Endothelial cell of umbilical vein (primary cell): ENCODE results near the gene PHC2. TPM values are rescaled to one million over a fixed set of nuclear protein-coding genes. Genes with fewer than 3 reads are reported as not detected.
A peak's percentile ranks its signal among the peaks of the same experiment; 100 is the strongest.

Experiments
- BruUV-seq: library from RNA; stranded (reverse); fragments of 400-500 nt; replicated peaks from 2 replicates; lab custom pipeline; 2021; lab: Mats Ljungman, UMichigan
- CTCF ChIA-PET: fragments of 300-600, 350-600 bp; sonication (Branson Sonifier 250); formaldehyde crosslinking; loops from one replicate; lab custom pipeline; 2021; ENCODE audit warnings: antibody characterized with exemption, inconsistent platforms; lab: Charles Lee
- POLR2A ChIA-PET: fragments of 300-600, 350-600 bp; sonication (Branson Sonifier 250); formaldehyde crosslinking; loops from one replicate; lab custom pipeline; 2021; ENCODE audit warnings: antibody characterized with exemption, inconsistent platforms; lab: Charles Lee
- DNase-seq: peaks from one replicate; pipeline ENCODE4 v3.0.0-alpha.2; 2011; ENCODE audit warnings: low read depth, low spot score
- FAIRE-seq: peaks from 2 replicates; lab custom pipeline; 2011; peaks lifted over from hg19 to GRCh38; lab: Jason Lieb, UNC
- H2AFZ ChIP-seq: 2 replicates; pipeline ENCODE4 v1.6.0; 2012; ENCODE audit warnings: low read depth, low read length, control low read depth, inconsistent platforms
- H3K27ac ChIP-seq: 2 replicates; pipeline ENCODE4 v1.5.1; 2011; ENCODE audit warnings: low read depth, mild to moderate bottlenecking, control low read depth, low read length, moderate library complexity; ENCODE audit not compliant: insufficient read depth
- H3K27me3 ChIP-seq, 2 experiments: 2 replicates each; pipeline versions ENCODE4 v1.6.0 to v1.6.1; 2011; ENCODE audit warnings: low read length in 2 of 2, mixed read lengths in 1 of 2; ENCODE audit not compliant: control insufficient read depth in 2 of 2, insufficient read depth in 2 of 2
- H3K36me3 ChIP-seq, 2 experiments: 2 replicates in 1 of 2; 3 replicates in 1 of 2; pipeline ENCODE4 v1.5.1; 2011; ENCODE audit warnings: low read length in 2 of 2, mild to moderate bottlenecking in 1 of 2, moderate library complexity in 1 of 2; ENCODE audit not compliant: control insufficient read depth in 2 of 2, insufficient read depth in 2 of 2; ENCODE audit errors: extremely low read depth in 1 of 2
- H3K4me1 ChIP-seq: 3 replicates; pipeline ENCODE4 v1.5.1; 2011; ENCODE audit warnings: mild to moderate bottlenecking, low read length; ENCODE audit not compliant: control insufficient read depth, insufficient read depth; ENCODE audit errors: extremely low read depth
- H3K4me2 ChIP-seq: 2 replicates; pipeline ENCODE4 v1.6.1; 2011; ENCODE audit warnings: low read length, control low read depth, mixed read lengths; ENCODE audit not compliant: insufficient read depth
- H3K4me3 ChIP-seq, 3 experiments: fragments of 200-600 bp in 1 of 3; sonication (generic), shearing (Covaris generic) in 1 of 3; replicated peaks in 1 of 3; 2 replicates each; pipeline ENCODE4 v1.5.1; 2011 to 2016; ENCODE audit warnings: control low read depth in 3 of 3, low read length in 3 of 3, mild to moderate bottlenecking in 2 of 3, inconsistent platforms in 1 of 3, low read depth in 1 of 3, moderate library complexity in 1 of 3; ENCODE audit not compliant: insufficient read depth in 1 of 3
- H3K79me2 ChIP-seq: 2 replicates; pipeline ENCODE4 v1.6.0; 2012; ENCODE audit warnings: low read length, inconsistent platforms; ENCODE audit not compliant: control insufficient read depth, insufficient read depth
- H3K9ac ChIP-seq: replicated peaks from 2 replicates; pipeline ENCODE3; 2011; ENCODE audit warnings: low read length, control low read depth; ENCODE audit not compliant: insufficient read depth; ENCODE audit errors: extremely low read depth
- H3K9me1 ChIP-seq: replicated peaks from 3 replicates; pipeline ENCODE4 v1.6.0; 2011; ENCODE audit warnings: mild to moderate bottlenecking, low read length; ENCODE audit not compliant: control insufficient read depth, insufficient read depth; ENCODE audit errors: extremely low read depth
- H3K9me3 ChIP-seq: replicated peaks from 2 replicates; pipeline ENCODE4 v1.5.1; 2012; ENCODE audit warnings: low read length, inconsistent platforms; ENCODE audit not compliant: control insufficient read depth, insufficient read depth
- H4K20me1 ChIP-seq: replicated peaks from 2 replicates; pipeline ENCODE3; 2011; ENCODE audit warnings: mild to moderate bottlenecking, low read length; ENCODE audit not compliant: control insufficient read depth, insufficient read depth; ENCODE audit errors: extremely low read depth
- EZH2 ChIP-seq: IDR thresholded peaks from 2 replicates; pipeline ENCODE4 v1.6.1; 2012; ENCODE audit warnings: borderline replicate concordance, low read depth, mild to moderate bottlenecking, moderate library complexity, low read length, inconsistent platforms; ENCODE audit not compliant: severe bottlenecking
- FOS ChIP-seq: IDR thresholded peaks from 2 replicates; pipeline ENCODE4 v1.6.1; 2011; ENCODE audit warnings: mild to moderate bottlenecking, low read length, moderate library complexity, borderline replicate concordance; ENCODE audit not compliant: insufficient read depth
- GATA2 ChIP-seq: IDR thresholded peaks from 2 replicates; pipeline ENCODE4 v1.7.0; 2011; ENCODE audit warnings: low read depth, mild to moderate bottlenecking, moderate library complexity, mixed read lengths, low read length; ENCODE audit not compliant: insufficient read length, insufficient read depth
- JUN ChIP-seq: IDR thresholded peaks from 2 replicates; pipeline ENCODE4 v1.6.1; 2011; ENCODE audit warnings: borderline replicate concordance, low read depth; ENCODE audit not compliant: insufficient read length, insufficient read depth
- MAX ChIP-seq: IDR thresholded peaks from 2 replicates; pipeline ENCODE4 v1.6.1; 2011; ENCODE audit not compliant: insufficient read depth, insufficient read length
- MYC ChIP-seq: IDR thresholded peaks from one replicate; pipeline ENCODE4 v1.6.1; 2011; ENCODE audit warnings: mild to moderate bottlenecking, low read depth, low read length
- POLR2A ChIP-seq: IDR thresholded peaks from 2 replicates; pipeline ENCODE4 v1.6.1; 2012; ENCODE audit warnings: low read depth, mild to moderate bottlenecking, control low read depth, low read length
- POLR2AphosphoS5 ChIP-seq: IDR thresholded peaks from 2 replicates; pipeline ENCODE4 v1.6.1; 2012; ENCODE audit warnings: low read depth, mild to moderate bottlenecking, control low read depth, low read length, moderate library complexity; ENCODE audit not compliant: insufficient read depth
- dilution Hi-C: fragments of 300-500 bp; cut with MboI; formaldehyde crosslinking; loops from one replicate; pipeline ENCODE4 v1.15.0; 2019; ENCODE audit warnings: low sequenced_read_pairs; ENCODE audit not compliant: extremely low pct_ligation_motif_present
- intact Hi-C: fragments of 100-400 bp; cut with micrococcal nuclease; formaldehyde crosslinking; loops from one replicate; pipeline ENCODE4 v1.10.0; 2022
- polyA plus RNA-seq, 4 experiments: library from polyadenylated mRNA; depleted of rRNA in 3 of 4; stranded (reverse) in 3 of 4; unstranded in 1 of 4; fragments of >200 nt; gene quantifications; 2 replicates each; pipeline versions ENCODE4 v1.2.1 to v1.2.3, GENCODE V29; 2011 to 2012; ENCODE audit warnings: missing spikeins in 1 of 4
- total RNA-seq: library from RNA; stranded (reverse); gene quantifications from 2 replicates; pipeline ENCODE4 v1.2.3, GENCODE V29; 2021
- TF ChIP-seq, protein P1 (sequence below), 2 donors: IDR thresholded peaks; 1 replicate in 1 of 2; 2 replicates in 1 of 2; pipeline ENCODE4 v1.5.1; 2011; ENCODE audit warnings: low read length in 2 of 2, mild to moderate bottlenecking in 2 of 2, moderate library complexity in 2 of 2, control low read depth in 1 of 2, inconsistent platforms in 1 of 2, low read depth in 1 of 2; ENCODE audit not compliant: insufficient read depth in 1 of 2; ENCODE audit errors: extremely low read depth in 1 of 2

PHC2 gene
- total and polyA plus RNA-seq, 2 donors (not counting 3 experiments of a cell fraction or from before 2014, with no cell fraction given), result 65.6 to 79.0 TPM

DNA sequence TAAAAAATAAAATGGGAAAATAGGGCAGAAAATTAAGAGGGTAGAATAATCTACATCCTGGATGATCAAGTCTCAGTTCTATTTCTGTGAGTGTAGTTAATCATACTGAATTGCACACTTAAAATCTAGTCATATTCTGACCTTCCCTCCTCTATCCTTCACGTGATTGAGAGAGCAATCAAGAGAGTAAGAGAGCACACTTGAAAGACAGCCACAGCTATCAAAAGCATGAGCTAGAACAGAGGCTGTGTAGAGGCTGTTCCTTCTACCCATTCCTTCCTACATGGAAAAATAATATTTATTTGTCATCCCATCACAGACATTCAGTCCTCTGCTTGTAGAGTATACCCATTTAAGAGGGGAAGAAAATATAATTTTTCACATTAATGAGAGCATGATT, 52.4 kb downstream of the PHC2 start:
- no TSS peak for BruUV-seq
- Histone ChIP-seq H4K20me1 (no peaks in the 10 kb centered on the region), H3K4me1 (no peaks in the 10 kb centered on the region), H2AFZ (no peak overlapping the region), H3K79me2 (no peaks in the 10 kb centered on the region), H3K27ac (no peak overlapping the region), H3K36me3 (no peaks in the 10 kb centered on the region), H3K27me3 (no peaks in the 10 kb centered on the region), H3K9me1 (no peaks in the 10 kb centered on the region), H3K4me2 (no peak overlapping the region), H3K9me3 (no peaks in the 10 kb centered on the region), H3K9ac (no peak overlapping the region), H3K4me3 (no peak overlapping the region)
- dilution Hi-C loops (no loop called here), intact Hi-C loops (no loop called here)
- CTCF ChIA-PET, result interaction anchor here (1.3 kb wide), 1 partner anchor 83 kb away, joined by 3 read pairs; no protein-coding TSS in a partner anchor
- FAIRE-seq, result peak; percentile 21
- TF ChIP-seq POLR2AphosphoS5 (no peak), JUN (no peak), POLR2A (no peak), EZH2 (no peak), MAX (no peak), MYC (no peak), GATA2 (no peak), FOS (no peak)
- TF ChIP-seq, protein P1, sequence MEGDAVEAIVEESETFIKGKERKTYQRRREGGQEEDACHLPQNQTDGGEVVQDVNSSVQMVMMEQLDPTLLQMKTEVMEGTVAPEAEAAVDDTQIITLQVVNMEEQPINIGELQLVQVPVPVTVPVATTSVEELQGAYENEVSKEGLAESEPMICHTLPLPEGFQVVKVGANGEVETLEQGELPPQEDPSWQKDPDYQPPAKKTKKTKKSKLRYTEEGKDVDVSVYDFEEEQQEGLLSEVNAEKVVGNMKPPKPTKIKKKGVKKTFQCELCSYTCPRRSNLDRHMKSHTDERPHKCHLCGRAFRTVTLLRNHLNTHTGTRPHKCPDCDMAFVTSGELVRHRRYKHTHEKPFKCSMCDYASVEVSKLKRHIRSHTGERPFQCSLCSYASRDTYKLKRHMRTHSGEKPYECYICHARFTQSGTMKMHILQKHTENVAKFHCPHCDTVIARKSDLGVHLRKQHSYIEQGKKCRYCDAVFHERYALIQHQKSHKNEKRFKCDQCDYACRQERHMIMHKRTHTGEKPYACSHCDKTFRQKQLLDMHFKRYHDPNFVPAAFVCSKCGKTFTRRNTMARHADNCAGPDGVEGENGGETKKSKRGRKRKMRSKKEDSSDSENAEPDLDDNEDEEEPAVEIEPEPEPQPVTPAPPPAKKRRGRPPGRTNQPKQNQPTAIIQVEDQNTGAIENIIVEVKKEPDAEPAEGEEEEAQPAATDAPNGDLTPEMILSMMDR (IDR thresholded peaks at IDR 0.05; ENCODE audit: extremely low read depth in 1 of 2, insufficient read depth in 1 of 2, low read depth in 1 of 2, low read length in 2 of 2), result no peak
- POLR2A ChIA-PET, result no interaction called here
- DNase-seq, result no peak
